Astrocyte of the hippocampus (primary cell): ENCODE results near the gene TNFRSF4.
"Not testable (repeated sequence)": the region's sequence is repeated elsewhere in the genome, so short reads cannot be mapped to it uniquely, and the experiment has no call there.

Experiments
- DNase-seq: peaks from one replicate; pipeline ENCODE4 v3.0.0; 2011; ENCODE audit warnings: low read depth, low spot score

TNFRSF4 gene

DNA sequence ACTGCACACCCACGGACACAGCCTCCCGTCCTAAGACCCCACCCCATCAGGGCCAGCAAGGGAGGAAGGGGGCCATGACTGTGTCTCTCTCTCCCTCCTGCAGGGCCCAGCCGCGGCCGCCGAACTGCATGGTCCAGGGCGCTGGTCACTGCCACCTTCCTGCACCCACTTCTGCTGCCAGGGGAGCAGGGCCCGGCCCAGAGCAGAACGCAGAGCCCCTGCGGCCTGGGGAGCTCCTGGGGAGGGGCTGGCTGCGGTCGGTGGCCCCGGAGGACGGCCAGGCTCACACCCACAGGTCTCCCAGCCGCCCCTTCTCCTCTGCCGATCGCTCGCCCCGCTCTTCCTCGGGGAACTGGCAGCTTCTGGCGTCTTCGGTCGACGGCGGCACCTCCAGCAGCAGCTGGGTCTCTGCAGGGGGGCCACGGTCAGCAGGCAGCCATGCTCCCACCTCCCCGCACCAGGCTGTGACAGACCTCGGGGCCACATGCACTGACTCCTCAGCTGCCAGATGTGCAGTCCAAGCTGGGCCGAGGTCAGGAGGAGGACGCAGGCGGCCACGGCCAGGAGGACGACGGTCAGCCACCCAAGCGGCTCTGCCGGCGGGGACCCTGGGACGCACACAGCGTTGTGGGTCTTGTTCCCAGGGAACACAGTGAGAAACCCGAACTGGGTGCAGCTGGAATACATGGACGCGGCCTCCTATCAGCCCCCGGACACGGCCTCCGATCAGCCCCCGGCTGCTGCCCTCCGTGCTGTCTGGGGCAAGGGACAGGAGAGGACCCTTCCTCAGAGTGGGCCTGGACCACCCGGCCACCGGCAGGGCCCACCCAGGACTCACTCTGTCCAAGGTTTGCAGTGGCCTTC is 10.2 kb downstream of the TNFRSF4 start:
- no peak for DNase-seq

DNA sequence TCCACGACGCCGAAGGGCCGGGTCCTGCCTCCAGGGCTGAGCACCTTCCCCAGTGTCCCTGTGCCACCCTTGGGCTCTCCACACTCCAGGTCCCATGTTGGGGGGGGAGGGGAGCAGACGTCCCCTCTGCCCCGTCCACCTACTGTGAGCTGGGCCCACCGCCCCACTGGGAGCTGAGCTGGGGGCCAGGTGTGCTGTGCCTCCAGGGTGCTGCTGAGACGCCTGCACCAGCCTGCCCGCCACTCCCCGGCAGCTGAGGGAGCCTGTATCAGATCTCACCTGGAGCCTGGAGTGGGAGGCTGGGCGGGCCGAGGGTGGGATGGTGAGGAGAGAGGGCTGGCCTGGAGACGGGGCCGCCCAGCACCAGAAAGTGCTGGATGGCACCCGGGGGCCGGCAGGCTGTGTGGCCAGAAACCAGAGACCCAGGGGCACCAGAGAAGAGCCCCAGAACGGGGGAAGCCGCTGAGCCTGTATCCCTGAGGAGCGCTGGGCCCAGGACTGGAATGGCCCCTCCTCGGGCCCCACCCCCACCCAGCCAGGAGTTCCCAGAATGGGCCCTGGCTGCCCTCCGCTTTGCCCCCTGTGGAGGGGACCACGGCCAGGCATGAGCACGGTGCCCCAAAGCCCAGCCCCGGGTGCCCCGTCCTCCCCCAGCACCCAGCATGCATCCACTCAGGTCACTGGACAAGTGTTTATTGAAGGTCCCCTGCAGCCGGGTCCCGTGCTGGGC is 11.0 kb downstream of the TNFRSF4 start:
- no peak for DNase-seq

DNA sequence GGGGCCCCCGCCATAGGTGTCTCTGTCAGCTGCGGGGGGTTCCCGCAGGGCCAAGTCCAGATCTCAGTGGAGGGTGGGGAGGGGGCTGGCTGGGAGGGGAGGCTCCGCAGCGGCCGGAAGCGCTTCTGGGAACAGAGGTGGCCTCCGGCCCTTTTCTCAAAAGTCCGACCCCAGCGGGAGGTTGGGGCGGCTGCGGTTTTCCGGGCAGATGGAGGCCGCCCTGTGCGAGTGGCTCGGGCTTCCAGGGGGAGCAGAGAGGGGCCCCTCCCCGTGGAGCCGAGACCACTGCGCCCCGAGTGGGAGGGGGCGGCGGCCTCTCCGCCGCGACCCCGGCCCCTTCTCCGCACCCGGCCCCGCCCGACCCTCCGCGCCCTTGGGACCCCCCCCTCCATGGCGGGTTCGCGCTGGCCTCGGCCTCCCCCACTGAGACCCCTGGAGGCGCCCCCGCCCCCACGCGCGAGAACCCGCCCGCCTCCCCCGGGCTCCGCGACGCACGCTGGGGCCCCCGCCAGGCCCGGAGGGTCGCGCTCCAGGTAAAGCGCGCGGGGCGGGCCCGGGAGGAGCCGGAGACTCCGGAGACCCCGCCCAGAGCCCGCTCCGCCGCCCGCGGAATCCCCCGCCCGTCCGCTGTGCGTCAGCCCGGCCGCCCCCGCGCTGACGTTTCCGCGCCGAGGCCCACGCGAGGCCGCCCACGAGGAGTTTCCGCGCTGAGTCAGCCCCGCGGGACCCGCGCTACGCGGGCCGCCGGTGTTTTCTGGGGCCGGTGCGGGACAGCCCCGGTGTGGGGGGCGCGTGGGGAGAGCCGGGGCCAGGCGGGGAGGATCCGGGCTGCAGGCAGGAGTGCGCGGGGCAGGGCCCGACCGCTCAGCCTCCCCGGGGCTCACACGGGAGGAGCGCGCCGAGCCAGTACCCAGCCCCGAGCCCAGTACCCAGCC is 12.8 kb downstream of the TNFRSF4 start:
- DNase-seq, result peak; percentile 76

DNA sequence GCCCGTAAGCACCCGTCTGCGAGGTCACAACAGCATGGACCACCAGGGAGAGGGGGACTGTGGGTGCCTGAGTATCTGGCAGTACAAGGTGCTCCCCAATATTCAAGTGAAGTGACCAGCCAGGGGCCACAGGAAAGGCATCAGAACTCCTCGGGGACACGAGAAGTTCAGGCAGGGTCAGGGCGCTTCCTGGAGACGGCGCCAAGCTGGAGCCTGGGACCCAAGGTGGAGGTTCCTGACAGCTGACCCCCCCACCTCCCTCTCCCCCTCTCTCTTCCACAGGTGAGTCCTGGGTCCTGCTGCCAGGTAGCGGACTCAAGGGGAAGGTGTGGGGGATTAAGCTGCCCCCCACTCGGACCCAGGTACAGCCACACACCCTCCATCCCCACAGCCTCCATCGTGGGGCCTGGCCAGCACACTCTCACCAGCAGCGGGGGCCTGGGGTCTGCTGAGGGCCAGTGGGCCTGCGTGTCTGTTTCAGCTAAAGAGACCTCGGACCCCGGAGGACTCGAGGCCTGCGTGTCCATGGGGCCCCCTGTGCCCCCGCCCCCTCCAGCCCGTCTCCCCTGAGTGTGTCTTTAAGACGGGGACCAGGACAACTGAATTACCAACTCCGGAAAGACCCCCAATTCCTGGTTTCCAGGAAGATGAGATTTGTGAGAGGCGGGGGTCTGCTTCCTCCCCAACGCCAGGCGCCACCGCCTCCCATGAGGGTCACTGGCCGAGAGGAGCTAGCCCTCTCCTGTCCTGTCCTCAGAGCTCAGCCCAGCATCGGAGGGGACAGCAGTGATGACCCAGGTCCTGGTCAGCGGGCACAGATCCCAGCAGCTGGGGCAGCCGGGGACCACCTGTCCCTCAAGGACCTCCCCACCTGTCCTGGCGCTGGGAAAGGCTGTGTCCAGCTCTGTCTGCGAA is 13.7 kb downstream of the TNFRSF4 start:
- DNase-seq, result no peak

DNA sequence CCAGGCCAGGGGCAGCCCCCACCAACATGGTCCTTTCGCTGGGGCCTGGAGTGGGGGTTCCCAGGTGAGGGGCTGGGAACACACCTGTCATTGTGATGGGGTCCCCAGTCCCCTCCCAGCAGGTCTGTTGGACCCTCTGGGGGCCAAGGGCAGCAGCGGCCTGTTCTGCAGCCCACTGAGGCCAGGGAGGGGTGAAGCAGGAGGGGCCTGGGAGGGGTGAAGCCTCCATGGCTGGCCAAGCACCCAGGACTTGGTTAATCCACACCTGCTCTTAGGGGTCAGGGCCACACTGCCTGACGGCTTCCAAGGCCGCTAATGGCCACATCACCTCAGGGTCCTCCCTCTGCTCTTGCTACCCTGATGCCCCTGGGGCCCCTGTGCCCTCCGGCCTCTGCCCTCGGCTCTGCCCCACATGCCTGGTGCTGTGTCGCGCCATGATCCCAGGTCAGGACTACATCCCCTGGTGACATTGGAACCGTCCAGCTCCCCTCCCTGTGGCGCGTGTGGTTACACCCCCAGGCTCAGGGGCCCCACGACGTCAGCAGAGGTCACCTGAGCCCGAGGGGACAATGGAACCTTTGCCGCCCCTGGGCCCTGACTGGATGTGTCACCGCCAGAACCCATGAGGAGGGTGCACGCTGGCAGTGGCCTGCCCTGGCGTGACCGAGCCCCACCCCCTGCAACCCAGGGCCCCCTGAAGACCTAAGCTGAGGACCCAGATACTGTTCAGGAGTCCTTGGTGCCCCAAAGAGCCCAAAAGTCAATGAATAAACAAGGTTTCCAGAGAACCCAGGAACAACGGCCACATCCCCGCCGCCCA is 14.6 kb downstream of the TNFRSF4 start:
- DNase-seq, result no peak

DNA sequence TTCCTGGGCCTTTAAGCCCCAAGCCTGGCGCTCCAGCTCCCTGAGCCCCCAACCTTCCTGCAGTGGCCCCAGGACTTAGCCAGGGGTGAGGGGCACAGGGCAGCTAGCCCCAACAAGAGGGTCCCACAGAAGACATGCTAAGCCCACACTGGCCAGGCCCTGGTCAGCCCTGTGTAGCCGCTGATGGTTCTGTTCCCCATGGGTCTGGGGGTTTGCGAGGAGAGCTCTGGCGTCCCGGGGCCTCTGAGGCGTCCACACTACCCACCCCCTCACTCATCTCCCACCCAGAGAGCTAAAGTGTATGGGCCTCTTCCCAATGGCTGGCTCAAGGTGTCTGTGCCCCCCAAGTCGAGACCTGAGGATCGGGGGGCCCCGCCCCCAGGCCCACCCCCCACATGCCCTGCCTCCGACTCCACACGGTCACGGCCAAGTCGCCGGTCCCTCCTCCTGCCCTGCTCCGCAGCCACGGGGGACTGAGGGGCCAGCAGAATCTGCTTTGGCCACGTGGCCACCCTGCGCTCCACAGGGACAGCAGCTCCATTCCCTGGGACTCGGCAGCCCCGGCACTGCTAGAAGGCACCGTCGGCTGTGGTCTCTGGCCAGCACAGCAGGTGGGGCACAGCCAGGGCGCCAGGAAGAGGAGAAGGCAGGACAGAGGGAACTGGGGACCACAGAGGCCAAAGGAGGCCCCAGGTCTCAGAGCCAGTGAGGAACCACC is 15.4 kb downstream of the TNFRSF4 start:
- no peak for DNase-seq

DNA sequence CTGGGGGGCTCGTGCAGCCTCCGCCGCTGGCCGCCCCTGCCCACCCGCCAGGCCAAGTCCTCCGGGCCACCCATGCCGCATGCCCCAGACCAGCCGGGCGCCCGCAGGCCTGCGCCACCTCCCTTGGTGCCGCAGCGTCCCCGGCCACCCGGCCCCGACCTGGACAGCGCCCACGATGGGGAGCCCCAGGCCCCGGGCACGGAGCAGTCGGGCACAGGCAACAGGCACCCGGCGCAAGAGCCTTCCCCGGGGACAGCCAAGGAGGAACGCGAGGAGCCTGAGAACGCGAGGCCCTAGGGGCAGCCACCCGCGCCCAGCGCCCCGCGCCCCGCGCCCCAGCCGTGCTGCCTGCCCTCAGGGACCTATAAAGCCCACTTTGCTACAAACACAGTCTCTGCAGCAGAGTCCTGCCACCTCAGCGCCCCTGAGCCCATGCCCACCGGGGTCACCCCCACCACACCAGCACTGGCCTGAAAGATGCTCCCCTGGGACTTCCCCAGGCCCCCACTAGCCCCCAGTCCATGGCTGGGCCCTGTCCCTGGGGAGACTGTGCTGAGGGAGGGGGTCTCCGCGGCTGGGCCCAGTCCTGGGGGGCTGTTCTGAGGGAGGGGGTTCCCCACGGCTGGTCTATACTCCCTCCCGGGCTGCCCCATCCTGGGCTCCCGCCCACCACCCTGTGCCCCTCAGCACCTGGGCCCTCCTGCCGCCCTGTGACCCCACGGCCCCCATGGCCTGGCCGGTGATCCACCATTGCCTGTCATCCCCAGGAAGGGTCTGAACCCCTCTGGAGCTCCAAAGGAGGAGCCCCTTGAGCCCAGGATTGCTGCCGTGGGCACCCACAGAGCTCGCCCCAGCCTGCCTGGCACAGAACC is 16.2 kb downstream of the TNFRSF4 start:
- no peak for DNase-seq

DNA sequence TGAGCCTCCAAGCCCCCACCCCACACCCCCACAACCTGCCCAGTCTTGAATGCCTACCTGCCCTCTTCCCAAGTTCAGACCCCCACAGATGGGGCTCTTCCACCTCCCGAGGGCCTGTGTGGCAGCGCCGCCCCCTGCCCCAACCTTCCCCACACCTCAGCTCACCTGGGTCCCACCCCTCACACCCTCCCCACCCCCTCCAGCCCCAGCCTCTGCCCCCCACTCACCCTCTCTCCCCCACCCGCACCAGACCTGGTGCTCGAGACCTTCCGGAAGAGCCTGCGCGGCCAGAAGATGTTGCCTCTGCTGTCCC is 16.8 kb downstream of the TNFRSF4 start:
- no peak for DNase-seq

DNA sequence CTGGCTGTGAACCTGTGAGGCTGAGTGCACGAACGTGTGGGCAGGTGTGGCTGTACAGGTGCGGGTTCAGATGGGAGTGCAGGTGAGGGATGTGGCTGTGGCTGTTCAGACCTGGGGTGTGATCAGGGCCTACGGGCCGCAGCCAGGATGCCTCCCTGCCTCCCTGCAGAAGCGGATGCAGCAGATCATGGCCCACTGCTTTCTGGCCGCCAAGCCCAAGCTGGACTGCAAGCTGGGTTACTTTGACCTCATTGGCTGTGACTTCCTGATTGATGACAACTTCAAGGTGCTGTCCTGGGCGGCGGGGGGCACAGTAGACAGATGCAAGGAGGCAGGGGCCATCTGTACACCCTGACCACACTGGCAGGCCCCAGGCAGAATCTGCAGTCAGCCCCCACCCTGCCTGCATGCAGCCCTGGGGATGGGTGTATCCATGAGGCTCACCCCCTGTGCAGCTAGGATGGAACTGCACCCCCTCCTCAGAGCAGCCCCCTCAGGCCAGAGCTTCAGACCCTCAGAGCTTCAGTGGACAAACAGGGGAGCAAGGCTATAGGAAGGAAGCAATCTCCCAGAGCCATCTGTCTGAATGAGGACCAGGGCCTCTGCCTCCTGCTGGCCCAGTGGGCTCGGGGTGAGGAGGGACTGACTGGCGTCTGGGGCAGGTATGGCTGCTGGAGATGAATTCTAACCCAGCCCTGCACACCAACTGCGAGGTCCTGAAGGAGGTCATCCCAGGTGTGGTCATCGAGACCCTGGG is 17.3 kb downstream of the TNFRSF4 start:
- DNase-seq, result no peak

DNA sequence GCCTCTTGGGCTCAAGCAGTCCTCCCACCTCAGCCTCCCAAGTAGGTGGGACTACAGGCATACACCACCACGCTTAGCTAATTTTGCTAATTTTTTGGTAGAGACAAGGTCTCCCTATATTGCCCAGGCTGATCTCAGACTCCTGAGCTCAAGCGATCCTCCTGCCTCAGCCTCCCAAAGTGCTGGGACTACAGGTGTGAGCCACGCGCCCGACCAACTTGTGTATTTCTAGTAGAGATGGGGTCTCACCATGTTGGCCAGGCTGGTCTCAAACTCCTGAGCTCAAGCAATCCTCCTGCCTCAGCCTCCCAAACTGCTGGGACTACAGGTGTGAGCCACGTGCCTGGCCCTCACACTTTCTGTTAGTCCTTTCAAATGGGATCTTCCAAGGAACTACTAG is 18.2 kb downstream of the TNFRSF4 start:
- DNase-seq, result not testable (repeated sequence)

DNA sequence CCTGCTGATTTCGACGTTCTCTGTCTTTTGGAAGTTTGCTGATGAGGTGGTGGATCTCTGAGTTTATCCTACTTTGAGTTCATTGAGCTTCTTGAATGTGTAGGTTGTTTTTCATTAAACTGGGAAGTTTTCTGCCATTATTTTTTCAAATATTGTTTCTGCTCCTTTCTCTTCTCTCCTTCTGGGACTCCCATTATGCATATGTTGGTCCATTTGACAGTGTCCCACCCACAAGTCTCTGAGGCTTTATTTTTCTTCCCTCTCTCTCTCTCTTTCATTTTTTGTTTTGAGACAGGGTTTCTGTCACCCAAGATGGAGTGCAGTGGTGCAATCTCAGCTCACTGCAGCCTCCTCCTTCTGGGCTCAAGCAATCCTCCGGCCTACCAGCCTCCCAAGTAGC is 19.2 kb downstream of the TNFRSF4 start:
- no peak for DNase-seq

DNA sequence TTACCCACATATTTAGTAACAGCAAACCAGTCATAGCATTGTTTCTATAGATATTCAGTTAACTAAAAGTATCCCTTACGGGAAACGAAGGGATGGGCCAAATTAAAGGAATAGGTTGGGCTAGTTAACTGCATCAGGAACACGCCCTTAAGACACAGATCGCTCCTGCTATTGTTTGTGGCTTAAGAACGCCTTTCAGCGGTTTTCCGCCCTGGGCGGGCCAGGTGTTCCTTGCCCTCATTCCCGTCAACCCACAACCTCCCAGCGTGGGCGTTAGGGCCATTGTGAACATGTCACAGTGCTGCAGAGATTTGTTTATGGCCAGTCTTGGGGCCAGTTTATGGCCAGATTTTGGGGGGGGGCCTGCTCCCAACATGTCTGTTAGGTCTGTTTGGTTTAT is 22.2 kb downstream of the TNFRSF4 start:
- DNase-seq, result no peak

DNA sequence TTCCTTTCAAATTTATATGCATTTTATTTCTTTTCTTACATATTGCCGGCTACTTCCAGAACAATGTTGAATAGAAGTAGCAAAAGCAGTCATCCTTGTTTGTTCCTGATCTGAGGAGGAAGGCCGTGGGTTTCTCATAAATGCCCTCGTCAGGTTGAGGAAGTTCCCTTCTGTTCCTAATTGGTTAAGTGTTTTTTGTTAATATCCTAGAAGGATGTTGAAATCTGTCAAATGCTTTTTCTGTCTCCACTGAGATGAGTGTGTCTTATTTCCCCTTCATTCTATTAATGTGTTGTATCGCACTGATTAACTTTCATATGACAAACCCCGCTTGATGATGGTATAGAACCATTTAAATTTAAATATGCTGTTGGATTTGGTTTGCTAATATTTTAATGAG is 24.8 kb downstream of the TNFRSF4 start:
- no peak for DNase-seq

DNA sequence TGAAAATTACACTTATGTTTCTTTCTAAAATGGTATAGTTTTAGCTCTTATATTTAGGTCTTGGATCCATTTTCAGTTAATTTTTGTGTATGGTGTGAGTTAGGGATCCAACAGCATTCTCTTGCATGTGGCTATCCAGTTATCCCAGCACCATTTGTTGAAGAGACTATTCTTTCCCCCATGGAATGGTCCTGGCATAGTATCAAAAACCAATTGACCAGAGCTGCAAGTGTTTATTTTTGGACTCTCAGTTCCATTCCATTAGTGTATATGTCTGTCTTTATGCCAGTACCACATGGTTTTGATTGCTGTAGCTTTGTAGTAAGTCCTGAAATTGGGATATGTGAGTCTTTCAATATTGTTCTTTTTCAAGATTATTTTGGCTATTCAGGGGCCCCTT is 26.0 kb downstream of the TNFRSF4 start:
- no peak for DNase-seq

DNA sequence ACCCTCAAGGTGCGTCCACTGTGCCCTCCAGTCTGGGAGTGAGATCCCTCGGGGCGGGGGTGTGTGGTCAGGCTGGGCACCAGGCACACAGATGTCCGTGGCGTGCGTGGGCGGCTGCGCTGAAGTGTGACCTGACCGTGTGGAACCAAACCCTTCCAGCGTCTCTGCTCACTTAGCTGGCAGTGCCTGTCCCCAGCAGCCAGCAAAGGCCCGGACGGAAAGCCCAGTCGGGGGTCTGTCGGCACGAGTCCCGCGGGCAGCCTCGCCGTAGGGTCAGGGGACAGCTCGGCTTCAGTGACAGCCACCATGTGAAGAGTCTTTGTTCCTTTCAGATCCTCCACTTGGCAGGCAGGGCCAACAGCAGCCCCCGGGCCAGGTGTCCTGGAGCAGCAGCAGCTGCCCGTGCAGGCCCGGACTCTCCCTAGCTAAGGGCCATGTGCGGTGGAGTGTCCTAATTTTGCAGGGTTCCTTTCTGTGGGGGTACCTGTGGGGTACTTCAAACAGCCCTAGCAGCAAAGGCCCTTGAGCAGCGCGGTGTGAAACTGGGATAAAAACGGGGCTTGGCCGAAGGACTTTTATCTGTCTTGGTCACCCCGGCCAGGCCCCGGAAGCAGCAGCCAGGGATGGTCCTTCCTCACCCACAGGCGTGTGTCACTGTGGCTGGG is 28.7 kb downstream of the TNFRSF4 start:
- no peak for DNase-seq

DNA sequence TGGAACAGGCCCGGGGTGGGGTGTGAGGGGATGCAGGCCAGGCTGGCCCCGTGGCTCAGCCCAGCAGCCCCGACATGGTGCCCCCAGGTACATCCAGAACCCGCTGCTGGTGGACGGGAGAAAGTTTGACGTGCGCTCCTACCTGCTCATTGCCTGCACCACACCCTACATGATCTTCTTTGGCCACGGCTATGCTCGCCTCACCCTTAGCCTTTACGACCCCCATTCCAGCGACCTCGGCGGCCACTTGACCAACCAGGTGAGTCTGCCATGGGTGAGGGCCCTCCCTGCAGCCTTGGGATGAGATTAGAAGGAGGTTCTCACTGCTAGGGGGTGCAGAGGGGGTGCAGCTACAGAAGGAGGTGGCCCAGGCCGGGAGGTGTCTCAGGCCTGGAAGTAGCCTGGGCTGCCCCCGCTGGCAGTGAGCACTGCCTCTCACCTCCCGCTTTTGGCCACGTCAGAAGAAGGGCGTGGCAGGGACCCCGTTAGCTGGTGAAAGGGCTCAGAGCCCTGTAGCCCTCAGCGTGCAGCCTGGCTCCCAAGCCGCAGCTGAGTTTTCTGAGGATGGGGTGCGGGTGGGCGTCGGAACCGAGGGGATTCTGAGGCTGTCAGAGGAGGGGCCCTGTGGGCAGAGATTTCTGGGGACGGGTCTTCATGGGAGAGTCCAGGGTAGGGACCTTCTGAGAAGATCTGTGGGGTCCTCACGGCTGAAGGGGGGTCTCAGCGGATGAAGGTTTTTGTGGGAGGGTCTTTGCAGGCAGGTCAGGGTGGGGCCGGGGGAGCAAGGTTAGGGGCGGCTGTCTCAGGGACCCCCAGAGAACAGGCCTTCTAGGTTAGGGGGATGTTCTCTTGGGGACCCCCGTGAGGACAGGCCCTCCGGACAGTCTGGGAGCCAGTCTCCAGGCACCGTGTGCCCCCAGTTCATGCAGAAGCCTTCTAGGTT is 29.8 kb downstream of the TNFRSF4 start:
- no peak for DNase-seq
